Cardiac muscle cell (in vitro differentiated cells and primary cell): Measurements from ENCODE around the gene KRR1. TPM values are rescaled to one million over a fixed set of nuclear protein-coding genes. Genes with fewer than 3 reads are reported as not detected.

ENCODE experiments used
- DNase-seq, 2 donors: peaks; one replicate each; pipeline versions ENCODE4 v3.0.0 to v3.0.0-alpha.2; 2010 to 2017; ENCODE audit warnings: low read depth in 1 of 2, low spot score in 1 of 2
- H3K27ac ChIP-seq: fragments of 200-600 bp; sonication (generic); 2 replicates; pipeline ENCODE4 v1.5.1; 2016
- H3K27me3 ChIP-seq: fragments of 200-600 bp; sonication (generic); 2 replicates; pipeline ENCODE4 v1.6.0; 2016; ENCODE audit warnings: control low read depth
- H3K36me3 ChIP-seq: fragments of 200-600 bp; sonication (generic); 2 replicates; pipeline ENCODE4 v1.5.1; 2016; ENCODE audit warnings: control low read depth
- H3K4me1 ChIP-seq: fragments of 200-600 bp; sonication (generic); 2 replicates; pipeline ENCODE4 v1.8.1; 2017; ENCODE audit warnings: low read depth, mild to moderate bottlenecking, mixed run types
- H3K4me3 ChIP-seq: fragments of 200-600 bp; sonication (generic); 2 replicates; pipeline ENCODE4 v1.5.1; 2016; ENCODE audit warnings: mild to moderate bottlenecking
- H3K9me3 ChIP-seq: fragments of 200-600 bp; sonication (generic); 2 replicates; pipeline ENCODE4 v1.5.1; 2017; ENCODE audit warnings: low read depth, mild to moderate bottlenecking, control low read depth
- CTCF ChIP-seq: IDR thresholded peaks from 2 replicates; pipeline ENCODE4 v1.5.1; 2012; ENCODE audit warnings: low read depth, mild to moderate bottlenecking, low read length
- polyA plus RNA-seq: library from polyadenylated mRNA; unstranded; fragments of >200 nt; fragmentation: Nextera tagmentation; extraction: Ambion mirVana; gene quantifications from 2 replicates; pipeline ENCODE4 v1.2.1, GENCODE V29; 2016
- total RNA-seq: library from RNA; depleted of rRNA; stranded (reverse); fragments of >200 nt; gene quantifications from 2 replicates; pipeline ENCODE4 v1.2.3, GENCODE V29; 2016

The KRR1 gene
- total and polyA plus RNA-seq, 2 experiments from 2014 or later = 29.9 to 32.4 TPM

DNA sequence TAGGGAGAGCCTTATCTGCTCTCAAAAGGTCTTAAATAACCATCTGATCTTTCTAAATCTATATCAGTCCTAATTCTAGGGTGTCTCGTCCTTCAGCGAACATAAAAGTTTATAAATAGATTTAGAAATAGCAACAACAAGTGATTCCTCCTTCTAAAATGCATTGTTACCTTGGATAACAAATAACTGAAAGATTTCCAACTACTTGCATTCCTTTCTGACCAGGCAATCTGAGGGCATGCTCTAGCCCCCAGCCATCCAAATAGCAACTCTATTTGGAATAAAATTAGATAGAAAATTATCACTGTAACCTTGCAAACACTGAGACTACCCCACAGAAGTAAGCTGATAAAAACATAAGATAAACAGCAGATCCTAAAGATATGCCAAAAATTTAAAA, 21.8 kb upstream of the KRR1 start:
- Histone ChIP-seq H3K27ac (no peak overlapping the region), H3K4me1 (no peaks in the 10 kb centered on the region), H3K27me3 (no peaks in the 10 kb centered on the region), H3K36me3 (no peaks in the 10 kb centered on the region), H3K9me3 (no peaks in the 10 kb centered on the region), H3K4me3 (no peak overlapping the region)
- TF ChIP-seq CTCF = no peak
- DNase-seq = no peak

- no peak overlapping the region for H3K4me3 ChIP-seq
- no peak for TF ChIP-seq CTCF
- H3K4me1 ChIP-seq = no peaks in the 10 kb centered on the region
- H3K27ac ChIP-seq = no peak overlapping the region
- H3K9me3 ChIP-seq = no peaks in the 10 kb centered on the region
- no peaks in the 10 kb centered on the region for H3K36me3 ChIP-seq
- H3K27me3 ChIP-seq = no peaks in the 10 kb centered on the region
- no peak for DNase-seq
Measured at GRCh38 chr12:75529826-75530225, 18.4 kb upstream of the KRR1 start.

GRCh38 chr12:75529316-75529715, 17.9 kb upstream of the KRR1 start:
- no peak for TF ChIP-seq CTCF
- Histone ChIP-seq H3K27me3 (no peaks in the 10 kb centered on the region), H3K9me3 (no peaks in the 10 kb centered on the region), H3K27ac (no peak overlapping the region), H3K4me1 (no peaks in the 10 kb centered on the region), H3K4me3 (no peak overlapping the region), H3K36me3 (no peaks in the 10 kb centered on the region)
- DNase-seq = no peak

DNA sequence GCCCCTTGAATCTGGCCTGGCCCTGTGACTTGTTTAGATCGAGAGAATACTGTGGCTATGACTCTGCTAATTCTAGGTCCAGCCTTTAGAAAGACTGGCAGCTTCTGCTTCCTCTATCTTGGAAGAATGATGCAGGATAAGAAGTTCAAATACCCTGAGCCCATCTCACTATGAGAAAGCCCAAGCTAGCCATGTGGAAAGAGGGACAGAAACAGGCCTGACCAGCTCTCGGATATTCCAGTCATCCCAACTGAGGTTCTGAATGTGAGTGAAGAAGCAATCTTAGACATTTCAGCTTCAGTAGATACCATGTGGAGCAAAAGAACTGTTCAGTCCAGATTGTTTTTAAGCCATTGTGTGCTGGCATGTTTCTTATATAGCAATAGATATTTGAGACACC, 17.3 kb upstream of the KRR1 start:
- no peak overlapping the region for H3K27ac ChIP-seq
- TF ChIP-seq CTCF = no peak

GRCh38 chr12:75528272-75528671, 16.9 kb upstream of the KRR1 start:
- H3K27ac ChIP-seq = no peak overlapping the region
- H3K36me3 ChIP-seq = no peaks in the 10 kb centered on the region
- TF ChIP-seq CTCF = no peak
- no peaks in the 10 kb centered on the region for H3K4me1 ChIP-seq
- H3K4me3 ChIP-seq = no peak overlapping the region
- no peak for DNase-seq
- no peaks in the 10 kb centered on the region for H3K27me3 ChIP-seq
- no peaks in the 10 kb centered on the region for H3K9me3 ChIP-seq

More for the DNA sequence above, 17.3 kb upstream of the KRR1 start:
- Histone ChIP-seq H3K9me3 (no peaks in the 10 kb centered on the region), H3K36me3 (no peaks in the 10 kb centered on the region), H3K27me3 (no peaks in the 10 kb centered on the region), H3K4me1 (no peaks in the 10 kb centered on the region), H3K4me3 (no peak overlapping the region)
- no peak for DNase-seq
